ENCODE data around the gene TNN.
"Not testable (repeated sequence)": the region's sequence is repeated elsewhere in the genome, so short reads cannot be mapped to it uniquely, and the experiment has no call there.

The TNN gene

GRCh38 chr1:175071276-175071943, 3.8 kb downstream of the TNN start:
- no peak for DNase-seq

GRCh38 chr1:175072099-175072951, 4.7 kb downstream of the TNN start:
- DNase-seq = peak; percentile 51

GRCh38 chr1:175073061-175073460, 5.4 kb downstream of the TNN start:
- no peak for DNase-seq

GRCh38 chr1:175073633-175074032, 6.0 kb downstream of the TNN start:
- no peak for DNase-seq

- no peak for DNase-seq
Measured at GRCh38 chr1:175075572-175076568, 8.2 kb downstream of the TNN start.

- DNase-seq = no peak
Measured at GRCh38 chr1:175077356-175078030, 9.9 kb downstream of the TNN start.

GRCh38 chr1:175078629-175079028, 11.0 kb downstream of the TNN start:
- no peak for DNase-seq

GRCh38 chr1:175079338-175079737, 11.7 kb downstream of the TNN start:
- DNase-seq = no peak

GRCh38 chr1:175080030-175080429, 12.4 kb downstream of the TNN start:
- no peak for DNase-seq

DNA sequence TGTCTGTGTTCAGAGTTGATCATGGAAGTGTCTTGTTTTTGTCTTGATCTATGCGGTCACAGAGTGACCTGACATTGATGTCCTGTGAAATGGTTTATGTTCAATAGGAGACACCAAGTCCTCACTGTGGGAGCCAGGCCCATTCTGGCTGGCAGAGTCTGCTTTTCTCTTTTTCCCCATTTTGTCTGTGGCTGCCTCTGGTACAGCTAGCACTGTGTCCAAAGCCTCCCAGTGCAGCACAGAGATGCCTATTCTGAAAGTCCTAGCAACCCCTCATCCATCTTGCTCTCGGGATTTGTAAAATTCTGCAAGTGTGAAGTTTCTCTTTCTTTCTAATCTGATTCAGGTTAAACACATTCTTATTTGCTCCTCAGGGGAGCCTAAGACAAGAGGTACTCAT, 14.3 kb downstream of the TNN start:
- DNase-seq = no peak

DNA sequence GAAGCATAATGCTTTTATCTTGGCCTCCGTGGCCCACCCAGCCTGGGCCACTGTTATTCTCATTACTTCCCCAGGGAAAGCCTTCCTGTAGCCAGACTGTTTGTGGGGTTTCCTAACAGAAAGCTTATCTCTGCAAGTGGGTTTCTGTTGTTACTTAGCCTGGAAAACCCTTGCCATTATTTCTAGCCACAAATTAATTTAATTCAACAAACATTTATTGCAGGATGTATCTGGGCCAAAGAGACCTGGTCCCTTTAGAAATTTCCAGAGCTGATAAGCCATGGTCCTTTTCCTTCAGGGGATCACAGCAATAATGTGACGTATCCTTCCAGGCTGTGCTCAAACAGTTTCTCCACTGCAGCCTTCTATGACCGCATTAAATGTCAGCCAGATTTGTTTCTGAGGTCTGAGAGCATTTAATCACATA, 20.9 kb downstream of the TNN start:
- DNase-seq = no peak

DNA sequence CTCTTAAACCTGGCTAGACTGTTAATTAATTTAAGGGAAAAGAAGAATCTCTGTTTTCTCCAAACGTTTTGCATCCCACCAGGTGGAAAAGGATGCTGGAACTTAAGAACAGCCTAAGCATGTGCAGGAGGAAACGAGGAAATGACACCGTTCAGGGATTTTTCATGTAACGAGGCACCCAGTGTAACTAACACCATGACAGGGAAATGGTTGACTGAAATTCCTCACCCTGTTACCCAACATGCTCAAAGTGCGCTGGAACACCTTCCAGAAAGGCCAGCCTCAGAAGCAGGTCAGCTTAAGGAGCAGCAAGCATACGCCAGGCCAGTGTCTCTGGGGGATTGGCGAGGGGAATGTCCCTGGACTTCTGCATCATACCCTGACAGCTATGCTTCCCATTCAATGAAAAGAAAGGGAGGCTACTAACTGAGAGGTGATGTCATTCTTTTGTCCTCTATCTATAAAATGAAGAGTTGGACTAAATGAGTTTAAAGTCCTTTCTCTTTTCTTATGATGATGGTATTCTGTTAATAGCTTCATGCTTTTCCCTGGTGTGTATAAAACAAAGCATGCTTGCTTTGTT, 21.6 kb downstream of the TNN start:
- no peak for DNase-seq

DNA sequence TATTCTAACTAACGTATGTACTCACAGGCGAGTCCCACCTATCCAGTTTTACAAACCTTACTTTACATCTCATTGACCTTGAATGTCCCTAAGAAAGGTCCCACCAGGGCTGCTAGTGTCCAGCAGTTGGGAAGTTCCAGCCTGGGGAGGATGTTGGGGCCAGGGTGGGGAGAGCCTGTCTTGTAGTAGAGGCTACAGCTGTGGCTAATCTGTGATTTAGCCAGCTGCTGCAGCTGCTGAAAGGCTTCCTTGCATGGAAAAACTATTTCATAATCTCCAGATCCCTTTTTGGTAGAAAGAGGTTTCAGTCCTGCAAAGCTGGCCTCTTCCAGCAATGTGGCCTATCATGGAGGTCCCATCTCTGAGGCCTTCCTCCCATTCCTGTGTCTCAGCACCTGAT, 23.1 kb downstream of the TNN start:
- DNase-seq = no peak

GRCh38 chr1:175094626-175095025, 27.0 kb downstream of the TNN start:
- DNase-seq = no peak

GRCh38 chr1:175095069-175095468, 27.4 kb downstream of the TNN start:
- no peak for DNase-seq

DNA sequence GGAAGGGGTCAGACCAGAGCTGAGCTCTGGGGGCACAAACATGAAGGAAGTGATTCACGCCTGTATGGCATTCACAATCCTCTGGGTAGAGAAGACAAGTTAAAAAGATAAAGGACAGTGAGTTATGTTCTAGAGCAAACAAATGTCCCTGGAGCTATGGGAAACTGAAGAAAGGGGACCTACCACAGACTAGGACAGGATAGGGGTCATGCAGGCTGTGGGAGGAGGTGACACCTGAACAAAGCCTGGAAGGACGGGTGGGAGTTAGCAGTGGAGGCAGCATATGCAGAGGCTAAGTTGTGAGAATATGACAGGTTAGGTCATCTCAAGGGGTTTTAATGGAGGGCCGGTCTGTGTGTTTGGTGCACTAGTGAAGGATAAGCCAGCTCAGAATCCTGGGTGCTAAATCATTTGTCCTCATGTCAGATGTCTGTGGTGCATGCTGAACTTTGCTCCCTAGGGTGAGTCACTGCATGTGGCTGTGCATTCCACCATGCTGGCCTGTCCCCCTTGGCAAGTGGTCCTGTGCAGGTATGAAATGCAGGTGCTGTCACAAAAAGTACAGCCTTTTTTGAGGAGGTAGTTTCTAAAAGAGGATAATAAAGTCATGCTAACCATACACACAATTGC, 28.5 kb downstream of the TNN start:
- DNase-seq = no peak

- DNase-seq = no peak
Measured at GRCh38 chr1:175097361-175097760, 29.7 kb downstream of the TNN start.

DNA sequence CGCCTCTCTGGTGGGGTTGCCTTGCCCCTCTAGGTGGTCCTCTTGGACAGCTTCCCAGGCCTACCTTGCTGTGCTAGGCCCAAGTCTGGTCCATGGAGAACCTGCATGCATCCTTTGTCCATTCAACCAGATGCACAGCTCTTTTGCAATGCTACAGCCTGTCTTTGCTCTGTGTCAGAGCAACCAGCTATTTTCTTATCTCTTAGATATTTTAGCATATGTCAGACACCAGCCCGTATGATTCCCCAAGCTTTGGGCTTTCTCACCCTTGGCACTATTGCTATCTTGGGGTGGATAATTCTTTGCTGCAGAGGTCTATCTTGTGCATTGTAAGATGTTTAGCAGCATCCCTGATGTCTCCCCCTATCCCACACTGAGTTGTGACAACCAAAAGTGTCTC, 32.3 kb downstream of the TNN start:
- no peak for DNase-seq

DNA sequence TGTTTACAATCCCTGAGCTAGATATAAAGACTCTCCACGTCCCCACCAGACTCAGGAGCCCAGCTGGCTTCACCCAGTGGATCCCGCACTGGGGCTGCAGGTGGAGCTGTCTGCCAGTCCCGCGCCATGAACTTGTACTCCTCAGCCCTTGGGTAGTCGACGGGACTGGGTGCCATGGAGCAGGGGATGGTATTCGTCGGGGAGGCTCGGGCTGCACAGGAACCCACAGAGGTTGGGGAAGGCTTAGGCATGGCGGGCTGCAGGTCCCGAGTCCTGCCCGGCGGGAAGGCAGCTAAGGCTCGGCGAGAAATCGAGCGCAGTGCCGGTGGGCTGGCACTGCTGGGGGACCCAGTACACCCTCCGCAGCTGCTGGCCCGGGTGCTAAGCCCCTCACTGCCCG, 34.5 kb downstream of the TNN start:
- DNase-seq = not testable (repeated sequence)

- DNase-seq = not testable (repeated sequence)
Measured at GRCh38 chr1:175106536-175106935, 38.9 kb downstream of the TNN start.

DNA sequence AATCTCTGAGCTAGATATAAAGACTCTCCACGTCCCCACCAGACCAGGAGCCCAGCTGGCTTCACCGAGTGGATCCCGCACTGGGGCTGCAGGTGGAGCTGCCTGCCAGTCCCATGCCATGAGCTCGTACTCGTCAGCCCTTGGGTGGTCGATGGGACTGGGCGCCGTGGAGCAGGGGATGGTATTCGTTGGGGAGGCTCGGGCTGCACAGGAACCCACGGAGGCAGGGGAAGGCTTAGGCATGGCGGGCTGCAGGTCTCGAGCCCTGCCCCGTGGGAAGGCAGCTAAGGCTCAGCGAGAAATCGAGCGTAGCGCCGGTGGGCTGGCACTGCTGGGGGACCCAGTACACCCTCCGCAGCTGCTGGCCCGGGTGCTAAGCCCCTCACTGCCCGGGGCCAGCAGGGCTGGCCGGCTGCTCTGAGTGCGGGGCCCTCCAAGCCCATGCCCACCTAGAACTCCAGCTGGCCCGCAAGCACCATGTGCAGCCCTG, 40.7 kb downstream of the TNN start:
- DNase-seq = not testable (repeated sequence)

Data from stimulated activated CD4-positive, alpha-beta T cell treated with anti-CD3 and anti-CD28 coated beads, Interleukin-15, amount 100 ng/mL, for 24 hours (primary cell).